ENCODE measurements around the gene ACR. TPM values are rescaled to one million over a fixed set of nuclear protein-coding genes. Genes with fewer than 3 reads are reported as not detected.

Gene ACR
- total RNA-seq, 1 donor from 2014 or later, result not detected

GRCh38 chr22:50733521-50734342, 4.3 kb upstream of the ACR start:
- DNase-seq (ENCODE audit: low read depth), result no peak
- no peak for TF ChIP-seq CTCF (conservative IDR thresholded peaks at IDR 0.05; ENCODE audit: low read depth, low read length)
- no peak overlapping the region for H3K4me3 ChIP-seq (ENCODE audit: low read depth, low read length)

GRCh38 chr22:50734343-50734771, 3.6 kb upstream of the ACR start:
- no peak for TF ChIP-seq CTCF (conservative IDR thresholded peaks at IDR 0.05; ENCODE audit: low read depth, low read length)
- no peak for DNase-seq (ENCODE audit: low read depth)

GRCh38 chr22:50734986-50735738, 2.8 kb upstream of the ACR start:
- DNase-seq (ENCODE audit: low read depth), result no peak
- no peak overlapping the region for H3K4me3 ChIP-seq (ENCODE audit: low read depth, low read length)
- no peak for TF ChIP-seq CTCF (conservative IDR thresholded peaks at IDR 0.05; ENCODE audit: low read depth, low read length)

More at GRCh38 chr22:50734343-50734771, 3.6 kb upstream of the ACR start:
- H3K4me3 ChIP-seq (ENCODE audit: low read depth, low read length), result no peak overlapping the region

- no peak for DNase-seq (ENCODE audit: low read depth)
- TF ChIP-seq CTCF (conservative IDR thresholded peaks at IDR 0.05; ENCODE audit: low read depth, low read length), result no peak
- H3K4me3 ChIP-seq (ENCODE audit: low read depth, low read length), result no peak overlapping the region
Observed at GRCh38 chr22:50735739-50736030, 2.3 kb upstream of the ACR start.

GRCh38 chr22:50738649-50739227, 734 bp downstream of the ACR start:
- no peak for TF ChIP-seq CTCF (conservative IDR thresholded peaks at IDR 0.05; ENCODE audit: low read depth, low read length)
- DNase-seq (ENCODE audit: low read depth), result no peak
- H3K4me3 ChIP-seq (ENCODE audit: low read depth, low read length), result no peak overlapping the region

GRCh38 chr22:50739279-50739691, 1.3 kb downstream of the ACR start:
- no peak overlapping the region for H3K4me3 ChIP-seq (ENCODE audit: low read depth, low read length)
- no peak for DNase-seq (ENCODE audit: low read depth)
- no peak for TF ChIP-seq CTCF (conservative IDR thresholded peaks at IDR 0.05; ENCODE audit: low read depth, low read length)

Measured in epithelial cell of proximal tubule (primary cell).